ENCODE measurements around the gene PPARA. TPM values are rescaled to one million over a fixed set of nuclear protein-coding genes. Genes with fewer than 3 reads are reported as not detected.
A peak's percentile ranks its signal among the peaks of the same experiment; 100 is the strongest.

Gene PPARA
- polyA plus RNA-seq, 1 of the 3 experiments (the other 2 are of a cell fraction): 4.5 TPM

DNA sequence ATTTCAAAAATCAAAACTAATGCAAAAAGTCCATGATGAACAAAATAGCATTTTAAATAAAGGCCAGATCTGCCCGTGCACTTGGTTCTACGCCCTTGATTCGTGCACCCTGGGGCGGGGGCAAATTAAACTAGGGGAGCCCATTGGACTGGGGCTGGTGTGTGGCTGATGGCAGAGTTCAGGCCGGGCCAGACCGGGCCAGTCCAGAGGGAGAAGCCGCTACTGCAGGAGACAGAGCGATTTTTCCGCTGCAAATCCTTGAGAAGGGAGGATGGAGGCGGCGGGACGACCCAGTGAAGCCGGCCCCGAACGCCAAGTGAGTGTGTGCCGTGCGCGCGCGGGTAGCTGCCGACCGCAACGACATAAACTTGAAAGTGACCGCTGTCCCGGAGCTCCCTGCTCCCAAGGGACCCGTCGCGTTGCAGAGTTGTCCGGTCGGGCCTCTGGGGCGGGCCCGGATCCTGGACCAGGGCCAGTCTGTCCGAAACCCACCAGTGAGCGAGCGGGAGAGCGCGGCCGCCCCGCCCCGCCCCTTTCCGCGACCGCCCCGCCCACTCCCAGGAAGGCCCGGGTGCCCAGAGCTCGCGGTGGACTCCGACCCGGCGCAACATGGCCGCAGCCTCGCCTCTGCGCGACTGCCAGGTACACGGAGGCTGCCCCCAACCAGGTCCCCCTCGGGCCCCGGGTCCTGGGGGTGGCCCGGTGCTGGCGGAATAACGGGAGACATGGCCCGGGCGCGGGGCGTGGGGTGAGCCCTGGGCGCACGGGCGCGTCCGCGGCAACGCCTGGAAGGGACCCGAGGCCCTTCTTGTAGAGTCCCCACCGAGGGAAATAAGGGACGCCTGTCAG, 117.3 kb downstream of the PPARA start, which contains the start of gene TTC38 (continued):
- TF ChIP-seq ZBTB33 (IDR thresholded peaks at IDR 0.05; ENCODE audit: borderline replicate concordance, low read depth) (0 out of 2 replicates have a peak, but pooled peaks have one; percentile 9), TEAD4 (IDR thresholded peaks at IDR 0.05; ENCODE audit: borderline replicate concordance, insufficient read depth) (no peak), GATA2 (CRISPR knock-in tag; IDR thresholded peaks at IDR 0.05) (no peak), REST (IDR thresholded peaks at IDR 0.05; ENCODE audit: low read depth, low read length) (no peak), CHD2 (IDR thresholded peaks at IDR 0.05; ENCODE audit: low read length, partially characterized antibody) (peak; percentile 12), EZH2phosphoT487 (IDR thresholded peaks at IDR 0.05; ENCODE audit: borderline replicate concordance, low read depth) (no peak), TAF1 (IDR thresholded peaks at IDR 0.05; ENCODE audit: borderline replicate concordance, low read depth, low read length) (peak; percentile 70; the same call in 1 of the 2 replicates), RFX5 (IDR thresholded peaks at IDR 0.05; ENCODE audit: low read length) (0 out of 2 replicates have a peak, but pooled peaks have one; percentile 21), GABPA (IDR thresholded peaks at IDR 0.05; ENCODE audit: low read depth) (no peak), MEF2A (IDR thresholded peaks at IDR 0.05; ENCODE audit: borderline replicate concordance, low read depth) (no peak)

- H3K9me3 ChIP-seq: no peaks in the 10 kb centered on the region
- H3K4me3 ChIP-seq (ENCODE audit: low read depth in 2 of 2, low read length in 1 of 2): no peak overlapping the region
- H3K27me3 ChIP-seq (ENCODE audit: insufficient read depth): no peaks in the 10 kb centered on the region
- H3K79me2 ChIP-seq (ENCODE audit: insufficient read depth): peaks cover 26% of the 10 kb centered on the region
- no peaks in the 10 kb centered on the region for H4K20me1 ChIP-seq (ENCODE audit: insufficient read depth)
- WGBS (ENCODE audit: low lambda C conversion rate): 98% methylated on average over 10 of the region's 11 CpGs
- H3K9me2 ChIP-seq: no peaks in the 10 kb centered on the region
- H3K36me3 ChIP-seq (replicated peaks in 1 of 2; ENCODE audit: control insufficient read depth in 1 of 2, insufficient read depth in 2 of 2, low read length in 1 of 2): peaks cover 6 to 23% of the 10 kb centered on the region in 2 experiments
- H3K4me1 ChIP-seq (ENCODE audit: control insufficient read depth in 1 of 2, insufficient read depth in 2 of 2, low read depth in 1 of 2, low read length in 1 of 2): peaks cover 0 to 12% of the 10 kb centered on the region in 2 experiments; a peak in 2 of 4 replicates
- H3F3A ChIP-seq (replicated peaks; ENCODE audit: insufficient read depth): peaks cover 10% of the 10 kb centered on the region
- no peak overlapping the region for H2AFZ ChIP-seq (ENCODE audit: low read depth)
- peak overlapping the region; percentile 92 for H3K4me2 ChIP-seq
- H3K9ac ChIP-seq: no peak overlapping the region
- DNase-seq: no peak
- POLR2A ChIA-PET: interaction anchor here (0.5 to 1.2 kb wide), 2 partner anchors 26 to 28 kb away, joined by 3 to 4 read pairs; no protein-coding TSS in a partner anchor
- CTCF ChIA-PET: interaction anchor here (1.1 to 1.6 kb wide), 3 partner anchors 14 to 275 kb away, joined by 3 to 6 read pairs (median 3); no protein-coding TSS in a partner anchor
- no peak overlapping the region for H3K27ac ChIP-seq (ENCODE audit: low read depth in 2 of 2, low read length in 1 of 2)
- no peak for TF ChIP-seq RXRA (IDR thresholded peaks at IDR 0.05; ENCODE audit: borderline replicate concordance, low read depth)
- TF ChIP-seq MAX (IDR thresholded peaks at IDR 0.05; ENCODE audit: low read depth): no peak
- TF ChIP-seq, protein P1, sequence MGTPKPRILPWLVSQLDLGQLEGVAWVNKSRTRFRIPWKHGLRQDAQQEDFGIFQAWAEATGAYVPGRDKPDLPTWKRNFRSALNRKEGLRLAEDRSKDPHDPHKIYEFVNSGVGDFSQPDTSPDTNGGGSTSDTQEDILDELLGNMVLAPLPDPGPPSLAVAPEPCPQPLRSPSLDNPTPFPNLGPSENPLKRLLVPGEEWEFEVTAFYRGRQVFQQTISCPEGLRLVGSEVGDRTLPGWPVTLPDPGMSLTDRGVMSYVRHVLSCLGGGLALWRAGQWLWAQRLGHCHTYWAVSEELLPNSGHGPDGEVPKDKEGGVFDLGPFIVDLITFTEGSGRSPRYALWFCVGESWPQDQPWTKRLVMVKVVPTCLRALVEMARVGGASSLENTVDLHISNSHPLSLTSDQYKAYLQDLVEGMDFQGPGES (IDR thresholded peaks at IDR 0.05; ENCODE audit: low read depth, low read length): no peak
- TF ChIP-seq, protein P2, sequence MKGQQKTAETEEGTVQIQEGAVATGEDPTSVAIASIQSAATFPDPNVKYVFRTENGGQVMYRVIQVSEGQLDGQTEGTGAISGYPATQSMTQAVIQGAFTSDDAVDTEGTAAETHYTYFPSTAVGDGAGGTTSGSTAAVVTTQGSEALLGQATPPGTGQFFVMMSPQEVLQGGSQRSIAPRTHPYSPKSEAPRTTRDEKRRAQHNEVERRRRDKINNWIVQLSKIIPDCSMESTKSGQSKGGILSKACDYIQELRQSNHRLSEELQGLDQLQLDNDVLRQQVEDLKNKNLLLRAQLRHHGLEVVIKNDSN (IDR thresholded peaks at IDR 0.05; ENCODE audit: borderline replicate concordance, low read depth): no peak
- TF ChIP-seq FOXJ3 (CRISPR knock-in tag; IDR thresholded peaks at IDR 0.05): no peak
- no peak for TF ChIP-seq EZH2phosphoT487 (IDR thresholded peaks at IDR 0.05; ENCODE audit: borderline replicate concordance, low read depth)
- TF ChIP-seq TAF1 (IDR thresholded peaks at IDR 0.05; ENCODE audit: borderline replicate concordance, low read depth, low read length): no peak
- TF ChIP-seq SMC3 (IDR thresholded peaks at IDR 0.05; ENCODE audit: low read depth, low read length): no peak
- TF ChIP-seq JUND (IDR thresholded peaks at IDR 0.05): no peak
- no peak for TF ChIP-seq GATA2 (CRISPR knock-in tag; IDR thresholded peaks at IDR 0.05)
- no peak for TF ChIP-seq FOXM1 (IDR thresholded peaks at IDR 0.05; ENCODE audit: low read depth)
- no peak for TF ChIP-seq RAD21 (IDR thresholded peaks at IDR 0.05; ENCODE audit: low read length)
- TF ChIP-seq MXI1 (IDR thresholded peaks at IDR 0.05; ENCODE audit: low read depth, low read length): no peak
- no peak for TF ChIP-seq NFIC (IDR thresholded peaks at IDR 0.05; ENCODE audit: borderline replicate concordance)
Measured at GRCh38 chr22:46269564-46269963, 119.2 kb downstream of the PPARA start.
